A549 (cell line): ENCODE measurements around the gene GGA1.

Experiments used
- CBX2 ChIP-seq: fragments of 200-600 bp; sonication (generic); IDR thresholded peaks from 2 replicates; pipeline ENCODE4 v1.6.1; 2016; ENCODE audit warnings: low read depth, mild to moderate bottlenecking, borderline replicate concordance
- CTCF ChIP-seq: fragments of >200 bp; sonication (Bioruptor Twin); formaldehyde crosslinking; IDR thresholded peaks from 3 replicates; pipeline ENCODE4 v1.5.1; 2016
- ESRRA ChIP-seq: fragments of 150-350 bp; IDR thresholded peaks from 2 replicates; pipeline ENCODE4 v1.6.1; 2014; ENCODE audit warnings: mild to moderate bottlenecking, low read length, borderline replicate concordance
- GATA3 ChIP-seq: IDR thresholded peaks from 2 replicates; pipeline ENCODE4 v1.6.1; 2012; ENCODE audit warnings: borderline replicate concordance
- HEYL ChIP-seq: fragments of 250-450 bp; sonication (Bioruptor Pico); IDR thresholded peaks from 2 replicates; pipeline ENCODE4 v1.8.0; 2021; ENCODE audit warnings: mild to moderate bottlenecking, moderate library complexity
- MYC ChIP-seq: IDR thresholded peaks from 2 replicates; pipeline ENCODE4 v1.6.1; 2012; ENCODE audit warnings: mild to moderate bottlenecking, inconsistent platforms, low read length, improper control_type of control experiment, borderline replicate concordance
- POLR2A ChIP-seq: IDR thresholded peaks from 2 replicates; pipeline ENCODE4 v1.6.1; 2012; ENCODE audit warnings: mild to moderate bottlenecking, low read length
- RAD21 ChIP-seq, 2 experiments: fragments of >200 bp in 1 of 2; sonication (Bioruptor Twin) in 1 of 2; formaldehyde crosslinking in 1 of 2; IDR thresholded peaks in 1 of 2; conservative IDR thresholded peaks in 1 of 2; 2 replicates in 1 of 2; 3 replicates in 1 of 2; pipeline ENCODE4 v1.6.1; 2012 to 2018; ENCODE audit warnings: inconsistent platforms in 1 of 2
- REST ChIP-seq: fragments of 200-600 bp; sonication (generic); IDR thresholded peaks from 2 replicates; pipeline ENCODE4 v1.6.1; 2016; ENCODE audit warnings: antibody characterized with exemption, mild to moderate bottlenecking, moderate library complexity
- SREBF2 ChIP-seq: fragments of 450-650 bp; IDR thresholded peaks from 2 replicates; pipeline ENCODE4 v1.6.1; 2014; ENCODE audit warnings: mild to moderate bottlenecking, moderate library complexity
- USF2 ChIP-seq: fragments of 450-650 bp; IDR thresholded peaks from 2 replicates; pipeline ENCODE4 v1.6.1; 2014; ENCODE audit warnings: antibody characterized with exemption
- ZFP36 ChIP-seq: fragments of 450-650 bp; IDR thresholded peaks from 2 replicates; pipeline ENCODE4 v1.6.1; 2014; ENCODE audit warnings: borderline replicate concordance; ENCODE audit not compliant: partially characterized antibody
- TF ChIP-seq, protein P1 (sequence below): IDR thresholded peaks from 2 replicates; pipeline ENCODE4 v1.6.1; 2012

- TF ChIP-seq SREBF2 (no peak), CTCF (no peak), POLR2A (no peak), ZFP36 (no peak), RAD21 (conservative IDR thresholded peaks at IDR 0.05 in 1 of 2, IDR thresholded peaks at IDR 0.05 in 1 of 2) (no peak), USF2 (no peak), HEYL (CRISPR knock-in tag) (no peak), CBX2 (no peak), REST (no peak), ESRRA (no peak), MYC (no peak), GATA3 (no peak)
- TF ChIP-seq, protein P1, sequence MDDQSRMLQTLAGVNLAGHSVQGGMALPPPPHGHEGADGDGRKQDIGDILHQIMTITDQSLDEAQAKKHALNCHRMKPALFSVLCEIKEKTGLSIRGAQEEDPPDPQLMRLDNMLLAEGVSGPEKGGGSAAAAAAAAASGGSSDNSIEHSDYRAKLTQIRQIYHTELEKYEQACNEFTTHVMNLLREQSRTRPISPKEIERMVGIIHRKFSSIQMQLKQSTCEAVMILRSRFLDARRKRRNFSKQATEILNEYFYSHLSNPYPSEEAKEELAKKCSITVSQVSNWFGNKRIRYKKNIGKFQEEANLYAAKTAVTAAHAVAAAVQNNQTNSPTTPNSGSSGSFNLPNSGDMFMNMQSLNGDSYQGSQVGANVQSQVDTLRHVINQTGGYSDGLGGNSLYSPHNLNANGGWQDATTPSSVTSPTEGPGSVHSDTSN, result no peak
Observed at GRCh38 chr22:37672920-37673455, 64.4 kb downstream of the GGA1 start.
